Neuronal stem cell (in vitro differentiated cells): ENCODE measurements around the gene SZRD1.

Experiments used
- DNase-seq: peaks from one replicate; pipeline ENCODE4 v3.0.0-alpha.2; 2013; ENCODE audit warnings: low spot score
- H2AFZ ChIP-seq: one replicate; pipeline ENCODE4 v1.6.1; 2013; ENCODE audit warnings: mild to moderate bottlenecking, low read length, inconsistent platforms
- H2AK5ac ChIP-seq: 2 replicates; pipeline ENCODE4 v1.6.1; 2013; ENCODE audit warnings: low read depth, mild to moderate bottlenecking, inconsistent platforms, low read length, moderate library complexity, mixed read lengths
- H2BK120ac ChIP-seq: 2 replicates; pipeline ENCODE4 v1.6.1; 2013; ENCODE audit warnings: low read depth, mild to moderate bottlenecking, inconsistent platforms, low read length, moderate library complexity, mixed read lengths
- H2BK12ac ChIP-seq: one replicate; pipeline ENCODE4 v1.6.1; 2013; ENCODE audit warnings: low read length, inconsistent platforms
- H2BK15ac ChIP-seq: 2 replicates; pipeline ENCODE4 v1.6.1; 2013; ENCODE audit warnings: mild to moderate bottlenecking, low read length, inconsistent platforms, mixed read lengths
- H2BK5ac ChIP-seq: one replicate; pipeline ENCODE4 v1.6.1; 2013; ENCODE audit warnings: inconsistent platforms, mild to moderate bottlenecking, low read length, moderate library complexity
- H3K14ac ChIP-seq: one replicate; pipeline ENCODE4 v1.6.1; 2013; ENCODE audit warnings: low read length, inconsistent platforms
- H3K18ac ChIP-seq: 2 replicates; pipeline ENCODE4 v1.6.1; 2013; ENCODE audit warnings: low read length, inconsistent platforms
- H3K23ac ChIP-seq: 2 replicates; pipeline ENCODE4 v1.6.1; 2013; ENCODE audit warnings: low read depth, mild to moderate bottlenecking, mixed read lengths, low read length, inconsistent platforms; ENCODE audit not compliant: poor library complexity
- H3K27ac ChIP-seq: replicated peaks from 3 replicates; pipeline ENCODE4 v1.5.1; 2013; ENCODE audit warnings: low read length, inconsistent platforms
- H3K27me3 ChIP-seq, 3 experiments: 2 replicates each; pipeline ENCODE4 v1.6.1; 2013; ENCODE audit warnings: low read length in 3 of 3, mild to moderate bottlenecking in 2 of 3, inconsistent platforms in 1 of 3, low read depth in 1 of 3, mixed read lengths in 1 of 3, moderate library complexity in 1 of 3; ENCODE audit not compliant: control insufficient read depth in 3 of 3, insufficient read depth in 3 of 3
- H3K36me3 ChIP-seq, 2 donors: replicated peaks in 1 of 2; 2 replicates each; pipeline ENCODE4 v1.6.1; 2013; ENCODE audit warnings: low read length in 2 of 2; ENCODE audit not compliant: control insufficient read depth in 2 of 2, insufficient read depth in 2 of 2
- H3K4ac ChIP-seq: 2 replicates; pipeline ENCODE4 v1.6.1; 2013; ENCODE audit warnings: inconsistent platforms, mild to moderate bottlenecking, low read length, moderate library complexity
- H3K4me1 ChIP-seq, 2 donors: 1 replicate in 1 of 2; 2 replicates in 1 of 2; pipeline ENCODE4 v1.6.1; 2013; ENCODE audit warnings: low read length in 2 of 2, low read depth in 1 of 2; ENCODE audit not compliant: control insufficient read depth in 2 of 2, insufficient read depth in 1 of 2
- H3K4me2 ChIP-seq: one replicate; pipeline ENCODE4 v1.6.1; 2013; ENCODE audit warnings: mild to moderate bottlenecking, low read length, inconsistent platforms; ENCODE audit not compliant: insufficient read depth, poor library complexity, severe bottlenecking
- H3K4me3 ChIP-seq, 2 donors: 2 replicates each; pipeline ENCODE4 v1.5.1; 2013; ENCODE audit warnings: low read length in 2 of 2, mild to moderate bottlenecking in 2 of 2, inconsistent platforms in 1 of 2, moderate library complexity in 1 of 2
- H3K79me1 ChIP-seq: one replicate; pipeline ENCODE4 v1.6.1; 2013; ENCODE audit warnings: low read depth, mild to moderate bottlenecking, inconsistent platforms, low read length, moderate library complexity
- H3K9ac ChIP-seq: one replicate; pipeline ENCODE4 v1.6.1; 2013; ENCODE audit warnings: mild to moderate bottlenecking, low read depth, low read length, inconsistent platforms; ENCODE audit not compliant: poor library complexity
- H3K9me3 ChIP-seq, 2 donors: replicated peaks in 1 of 2; 2 replicates each; pipeline versions ENCODE3 to v1.6.1; 2013; ENCODE audit warnings: low read length in 2 of 2, mild to moderate bottlenecking in 2 of 2, inconsistent platforms in 1 of 2, low read depth in 1 of 2, mixed read lengths in 1 of 2, moderate library complexity in 1 of 2; ENCODE audit not compliant: control insufficient read depth in 2 of 2, insufficient read depth in 1 of 2
- H4K8ac ChIP-seq: one replicate; pipeline ENCODE4 v1.6.1; 2013; ENCODE audit warnings: low read depth, mild to moderate bottlenecking, inconsistent platforms, low read length, moderate library complexity
- H4K91ac ChIP-seq: one replicate; pipeline ENCODE4 v1.6.1; 2013; ENCODE audit warnings: low read length, low read depth, mild to moderate bottlenecking, inconsistent platforms; ENCODE audit not compliant: poor library complexity
- WGBS, 2 donors: extraction: QIAGEN DNeasy Blood & Tissue Kit; methylation state at CpG; one replicate each; pipeline ENCODE4 v1.1.7; 2013; ENCODE audit warnings: missing lambda C conversion rate in 2 of 2, mixed read lengths in 1 of 2; ENCODE audit not compliant: insufficient read length in 2 of 2, insufficient replicate concordance in 1 of 2; ENCODE audit errors: extremely low coverage in 2 of 2; 5-methylcytosine and 5-hydroxymethylcytosine counted together

The SZRD1 gene

DNA sequence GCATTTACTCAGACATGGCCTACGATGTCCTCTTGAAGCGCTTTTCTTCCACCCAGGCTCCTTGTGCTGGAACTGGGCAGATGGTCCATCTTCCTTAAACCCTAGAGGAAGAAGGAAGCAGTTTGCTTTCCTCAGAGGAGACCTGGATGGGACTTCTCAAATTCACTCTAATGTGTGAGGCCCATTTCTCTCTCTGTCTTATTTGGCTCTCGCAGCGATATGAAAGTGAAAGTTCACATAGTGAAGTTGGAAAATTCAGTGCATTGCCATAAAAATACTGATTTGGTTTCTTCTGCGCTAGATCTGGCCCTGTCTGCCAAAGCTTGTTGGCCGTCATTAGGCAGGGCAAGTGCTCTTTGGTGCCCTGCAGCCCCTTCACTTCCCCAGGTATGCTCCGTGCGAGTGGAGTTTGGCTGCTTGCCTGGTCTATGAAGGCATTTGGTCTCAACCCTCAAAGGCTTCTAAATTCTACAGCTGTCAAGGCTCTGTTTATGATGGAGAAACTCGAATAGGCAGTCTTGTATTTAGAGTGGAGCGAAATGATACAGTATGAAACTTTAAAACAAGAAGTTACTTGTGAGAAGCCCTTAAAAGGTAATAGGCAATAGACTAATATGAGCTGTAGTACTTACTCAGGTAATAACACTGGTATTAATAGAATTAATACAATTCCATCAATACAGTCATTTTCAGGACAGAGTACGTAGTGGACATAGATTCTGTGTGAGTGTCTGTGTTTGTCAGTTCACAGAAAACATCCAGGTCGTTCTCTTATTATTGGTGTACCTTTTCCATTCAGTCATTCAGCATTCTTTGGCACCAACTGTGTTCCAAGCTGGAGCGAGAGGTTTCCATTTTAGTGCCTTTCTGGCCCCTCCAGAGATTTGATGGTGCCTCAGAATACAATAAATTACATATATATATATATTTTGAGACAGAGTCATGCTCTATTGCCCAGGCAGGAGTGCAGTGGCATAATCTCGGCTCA, 20.5 kb downstream of the SZRD1 start:
- Histone ChIP-seq H2BK15ac (no peak overlapping the region), H2AFZ (no peak overlapping the region), H2AK5ac (no peak overlapping the region), H3K4me3 (no peak overlapping the region), H3K27ac (no peak overlapping the region), H3K4me2 (no peak overlapping the region), H3K4ac (no peak overlapping the region), H3K79me1 (peaks cover 11% of the 10 kb centered on the region), H3K18ac (no peak overlapping the region), H3K9ac (no peak overlapping the region), H4K91ac (no peak overlapping the region), H3K23ac (no peak overlapping the region), H2BK120ac (no peak overlapping the region), H3K14ac (no peak overlapping the region), H3K4me1 (peaks cover 3 to 6% of the 10 kb centered on the region in 2 donors), H3K36me3 (peaks cover 4 to 51% of the 10 kb centered on the region in 2 donors), H2BK5ac (no peak overlapping the region), H4K8ac (no peak overlapping the region), H3K9me3 (no peaks in the 10 kb centered on the region), H3K27me3 (no peaks in the 10 kb centered on the region), H2BK12ac (no peak overlapping the region)
- no peak for DNase-seq
- WGBS, 2 donors = no CpG with 5 or more reads among the region's 14 CpGs

- H2AFZ ChIP-seq = no peak overlapping the region
- H2BK15ac ChIP-seq = no peak overlapping the region
- H3K27ac ChIP-seq = no peak overlapping the region
- no peak overlapping the region for H3K18ac ChIP-seq
- peaks cover 3 to 11% of the 10 kb centered on the region in 2 donors for H3K4me1 ChIP-seq
- no peak overlapping the region for H4K91ac ChIP-seq
- no peak overlapping the region for H2BK5ac ChIP-seq
- H2AK5ac ChIP-seq = no peak overlapping the region
- no peak overlapping the region for H3K14ac ChIP-seq
- WGBS, 2 donors = no CpG with 5 or more reads among the region's 3 CpGs
- no peak overlapping the region for H3K4me2 ChIP-seq
- H3K23ac ChIP-seq = peak overlapping the region; percentile 70
- H3K36me3 ChIP-seq = peaks cover 22 to 62% of the 10 kb centered on the region in 2 donors
- no peaks in the 10 kb centered on the region for H3K27me3 ChIP-seq
- peaks cover 0 to under 1% of the 10 kb centered on the region in 2 donors for H3K9me3 ChIP-seq
- peaks cover 13% of the 10 kb centered on the region for H3K79me1 ChIP-seq
- H3K4ac ChIP-seq = no peak overlapping the region
- no peak overlapping the region for H4K8ac ChIP-seq
- no peak overlapping the region for H2BK120ac ChIP-seq
- DNase-seq = no peak
- H3K9ac ChIP-seq = no peak overlapping the region
- H2BK12ac ChIP-seq = no peak overlapping the region
- H3K4me3 ChIP-seq = no peak overlapping the region
Observed at GRCh38 chr1:16391411-16391810, 24.4 kb downstream of the SZRD1 start.

DNA sequence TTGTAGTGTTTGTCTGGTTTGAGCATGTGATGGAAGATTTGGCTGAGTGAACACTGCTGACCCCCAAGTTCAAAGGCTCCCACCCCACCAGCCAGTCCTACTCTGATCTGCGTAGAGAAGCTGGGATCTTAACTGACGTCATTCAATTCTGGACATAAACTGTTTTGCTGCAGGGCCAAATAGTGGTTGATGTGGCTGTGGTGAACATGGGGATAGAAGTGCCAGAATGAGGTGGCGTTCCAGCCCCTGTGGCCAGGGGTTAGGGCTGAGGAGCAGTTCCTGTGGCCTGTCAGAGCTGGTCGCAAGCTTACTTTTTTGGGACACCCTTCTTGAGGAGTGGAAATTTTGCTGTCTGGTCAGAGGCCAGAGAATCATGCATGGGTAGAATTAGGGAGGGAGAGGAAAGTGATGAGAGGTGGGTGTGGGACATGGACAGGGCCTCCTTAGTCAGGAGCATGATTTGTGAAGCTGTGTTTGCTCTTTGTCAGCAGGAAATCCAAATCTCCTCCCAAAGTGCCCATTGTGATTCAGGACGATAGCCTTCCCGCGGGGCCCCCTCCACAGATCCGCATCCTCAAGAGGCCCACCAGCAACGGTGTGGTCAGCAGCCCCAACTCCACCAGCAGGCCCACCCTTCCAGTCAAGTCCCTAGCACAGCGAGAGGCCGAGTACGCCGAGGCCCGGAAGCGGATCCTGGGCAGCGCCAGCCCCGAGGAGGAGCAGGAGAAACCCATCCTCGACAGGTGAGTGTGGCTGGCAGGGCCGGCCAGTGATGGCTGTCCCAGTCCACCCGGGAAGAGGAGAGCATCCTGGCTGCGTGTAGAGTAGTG, 25.9 kb downstream of the SZRD1 start:
- DNase-seq = no peak
- Histone ChIP-seq H3K4ac (no peak overlapping the region), H2BK15ac (no peak overlapping the region), H3K79me1 (peaks cover 10% of the 10 kb centered on the region), H3K4me2 (no peak overlapping the region), H3K27ac (no peak overlapping the region), H3K4me3 (no peak overlapping the region), H4K91ac (no peak overlapping the region), H2BK120ac (no peak overlapping the region), H2AFZ (no peak overlapping the region), H3K18ac (peak overlapping the region; percentile 18), H2BK12ac (peak overlapping the region; percentile 4), H3K27me3 (no peaks in the 10 kb centered on the region), H3K4me1 (peaks cover 3 to 11% of the 10 kb centered on the region in 2 donors), H3K9ac (no peak overlapping the region), H3K9me3 (peaks cover 0 to 3% of the 10 kb centered on the region in 2 donors), H4K8ac (no peak overlapping the region), H2AK5ac (no peak overlapping the region), H2BK5ac (no peak overlapping the region), H3K14ac (no peak overlapping the region), H3K23ac (peak overlapping the region; percentile 49), H3K36me3 (peaks cover 29 to 68% of the 10 kb centered on the region in 2 donors)
- no CpG with 5 or more reads among the region's 21 CpGs for WGBS, 2 donors
